ENCODE data around the gene COQ4. TPM values are rescaled to one million over a fixed set of nuclear protein-coding genes. Genes with fewer than 3 reads are reported as not detected.

COQ4 gene
- total RNA-seq, 1 donor from 2014 or later: 56.2 TPM

DNA sequence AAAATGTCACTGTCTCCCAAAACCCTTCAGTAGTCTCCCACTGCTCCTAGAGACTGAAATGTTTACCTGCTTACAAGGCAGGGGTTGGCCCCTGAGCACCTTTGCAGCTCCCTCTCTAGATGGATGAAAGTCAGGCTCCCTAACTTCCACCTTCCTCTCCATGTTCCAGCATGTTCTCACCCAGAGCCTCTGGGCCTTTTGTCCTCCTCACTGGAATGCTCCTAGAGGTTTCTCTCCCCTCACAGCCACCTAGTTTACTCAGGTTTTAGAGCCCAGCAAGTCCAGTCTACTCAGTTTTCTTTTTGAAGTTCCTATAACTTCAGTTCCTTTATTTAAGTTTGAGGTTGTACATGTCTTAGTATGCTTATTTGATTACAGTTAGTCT lies 47.7 kb downstream of the COQ4 start:
- no peak for DNase-seq (ENCODE audit: low spot score in 2 of 2, unreplicated experiment in 2 of 2)
- Mint-ChIP-seq H3K27ac (peak overlapping the region; percentile 99), H3K4me3 (peak overlapping the region; percentile 89), H3K36me3 (no peaks in the 10 kb centered on the region), H3K27me3 (ENCODE audit: low read depth) (no peaks in the 10 kb centered on the region), H3K9me3 (no peaks in the 10 kb centered on the region), H3K4me1 (peaks cover 32% of the 10 kb centered on the region)
- TF ChIP-seq, protein P1, sequence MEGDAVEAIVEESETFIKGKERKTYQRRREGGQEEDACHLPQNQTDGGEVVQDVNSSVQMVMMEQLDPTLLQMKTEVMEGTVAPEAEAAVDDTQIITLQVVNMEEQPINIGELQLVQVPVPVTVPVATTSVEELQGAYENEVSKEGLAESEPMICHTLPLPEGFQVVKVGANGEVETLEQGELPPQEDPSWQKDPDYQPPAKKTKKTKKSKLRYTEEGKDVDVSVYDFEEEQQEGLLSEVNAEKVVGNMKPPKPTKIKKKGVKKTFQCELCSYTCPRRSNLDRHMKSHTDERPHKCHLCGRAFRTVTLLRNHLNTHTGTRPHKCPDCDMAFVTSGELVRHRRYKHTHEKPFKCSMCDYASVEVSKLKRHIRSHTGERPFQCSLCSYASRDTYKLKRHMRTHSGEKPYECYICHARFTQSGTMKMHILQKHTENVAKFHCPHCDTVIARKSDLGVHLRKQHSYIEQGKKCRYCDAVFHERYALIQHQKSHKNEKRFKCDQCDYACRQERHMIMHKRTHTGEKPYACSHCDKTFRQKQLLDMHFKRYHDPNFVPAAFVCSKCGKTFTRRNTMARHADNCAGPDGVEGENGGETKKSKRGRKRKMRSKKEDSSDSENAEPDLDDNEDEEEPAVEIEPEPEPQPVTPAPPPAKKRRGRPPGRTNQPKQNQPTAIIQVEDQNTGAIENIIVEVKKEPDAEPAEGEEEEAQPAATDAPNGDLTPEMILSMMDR (IDR thresholded peaks at IDR 0.05; ENCODE audit: unreplicated experiment): no peak

DNA sequence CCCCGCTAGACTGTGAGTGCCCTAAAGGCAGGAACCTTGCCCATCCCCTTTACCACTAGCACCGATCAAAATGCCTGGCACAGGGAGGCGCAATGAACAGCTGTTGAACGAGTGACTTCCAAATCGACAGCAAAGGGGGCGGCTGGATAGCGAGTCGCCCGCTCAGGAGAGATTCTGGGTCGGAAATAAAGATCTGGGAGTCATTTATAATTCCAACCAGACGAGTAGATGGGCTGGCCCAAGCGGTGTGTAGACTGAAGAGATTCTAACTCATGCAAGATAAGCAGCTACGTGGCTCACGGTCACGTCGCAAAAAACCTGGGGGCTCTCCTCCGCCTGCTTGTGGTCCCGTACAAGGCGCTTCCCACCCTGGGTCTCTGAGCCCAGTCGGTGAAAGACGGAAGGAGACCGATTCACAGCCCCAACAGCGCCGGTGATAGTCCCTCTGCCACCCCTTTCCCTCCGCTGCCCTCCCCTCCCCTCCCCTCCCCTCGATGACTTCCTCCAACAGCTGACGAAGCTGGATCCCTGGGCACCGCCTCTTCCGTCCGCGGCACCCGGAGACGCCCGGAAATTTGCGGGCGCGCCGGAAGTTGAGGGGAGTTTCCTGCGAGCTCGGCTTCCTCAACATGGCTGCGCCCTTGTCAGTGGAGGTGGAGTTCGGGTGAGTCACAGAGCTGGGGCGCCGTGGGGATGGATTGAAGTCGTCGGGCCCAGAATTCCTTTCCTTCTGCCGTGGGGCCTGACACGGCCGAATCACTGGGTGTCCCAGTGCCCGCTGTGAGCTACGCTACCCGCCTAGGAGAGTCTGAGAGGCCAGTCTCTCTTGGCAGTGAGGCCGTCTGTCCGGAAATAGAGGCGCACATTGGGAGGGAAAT lies 48.4 kb downstream of the COQ4 start, which contains the start of gene URM1:
URM1 (plus strand) TSS at position 623 of the 878 bp plus-strand sequence; CDS start at position 630, 7 bp downstream.
- TF ChIP-seq, protein P1 (IDR thresholded peaks at IDR 0.05; ENCODE audit: unreplicated experiment): no peak
- Mint-ChIP-seq H3K4me1 (peaks cover 30% of the 10 kb centered on the region), H3K4me3 (peak within 1 kb of the TSS; percentile 89), H3K27ac (peak within 1 kb of the TSS; percentile 99), H3K27me3 (ENCODE audit: low read depth) (no peaks in the 10 kb centered on the region), H3K36me3 (no peaks in the 10 kb centered on the region), H3K9me3 (no peaks in the 10 kb centered on the region)
- peak; percentile 84 to 91 for DNase-seq (ENCODE audit: low spot score in 2 of 2, unreplicated experiment in 2 of 2)

DNA sequence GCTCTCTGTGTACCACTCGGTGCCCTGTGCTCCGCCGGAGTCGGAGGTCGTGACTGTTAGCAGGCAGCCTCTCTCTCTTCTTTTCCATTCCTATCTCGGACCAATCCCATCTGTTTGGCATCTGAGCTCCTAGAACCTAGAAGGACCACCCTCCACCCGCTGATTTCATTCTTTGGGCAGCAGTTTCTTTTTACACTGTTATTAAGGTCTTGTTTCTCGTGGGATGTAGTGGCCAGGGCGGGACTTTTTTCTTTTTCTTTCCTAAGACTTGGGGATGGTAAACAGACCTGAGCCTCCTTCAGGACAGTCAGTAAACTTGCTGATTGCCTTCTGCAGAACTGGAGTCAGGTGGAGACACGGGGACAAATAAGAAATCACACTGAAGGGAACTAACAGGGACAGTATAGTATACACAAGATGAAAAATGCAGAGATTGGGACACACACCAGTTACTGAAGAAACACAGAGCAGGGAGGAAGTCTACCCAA lies 49.0 kb downstream of the COQ4 start:
- Mint-ChIP-seq H3K9me3 (no peaks in the 10 kb centered on the region), H3K4me3 (peak overlapping the region; percentile 89), H3K27ac (peak overlapping the region; percentile 99), H3K4me1 (peaks cover 30% of the 10 kb centered on the region), H3K27me3 (ENCODE audit: low read depth) (no peaks in the 10 kb centered on the region), H3K36me3 (no peaks in the 10 kb centered on the region)
- TF ChIP-seq, protein P1 (IDR thresholded peaks at IDR 0.05; ENCODE audit: unreplicated experiment): no peak
- DNase-seq (ENCODE audit: low spot score in 2 of 2, unreplicated experiment in 2 of 2): no peak

DNA sequence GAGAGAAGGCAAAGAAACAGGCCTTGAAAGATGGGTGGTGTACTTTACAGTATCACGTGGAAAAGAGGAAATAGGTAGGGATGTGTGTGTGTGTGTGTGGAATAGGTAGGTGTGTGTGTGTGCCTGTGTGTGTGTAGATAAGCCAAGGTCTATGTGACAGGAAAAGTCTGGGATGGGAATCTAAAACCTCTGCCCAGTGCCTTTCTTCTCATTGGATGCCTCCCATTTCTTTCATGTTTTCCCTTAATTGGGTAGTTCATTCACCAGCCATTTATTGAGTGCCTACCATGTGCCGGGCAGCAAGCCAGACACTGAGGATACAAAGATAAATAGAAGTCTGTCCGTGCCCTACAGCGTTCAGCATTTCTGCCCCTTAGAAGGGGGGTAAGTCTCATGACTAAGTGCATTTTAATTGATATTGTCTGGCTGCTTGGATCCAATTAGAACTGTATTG lies 49.6 kb downstream of the COQ4 start:
- TF ChIP-seq, protein P1 (IDR thresholded peaks at IDR 0.05; ENCODE audit: unreplicated experiment): no peak
- Mint-ChIP-seq H3K27ac (peak overlapping the region; percentile 99), H3K36me3 (no peaks in the 10 kb centered on the region)

GRCh38 chr9:128372784-128373183 lies 50.1 kb downstream of the COQ4 start:
- Mint-ChIP-seq H3K9me3 (no peaks in the 10 kb centered on the region), H3K27me3 (ENCODE audit: low read depth) (no peaks in the 10 kb centered on the region), H3K27ac (peak overlapping the region; percentile 99), H3K4me3 (peak overlapping the region; percentile 89), H3K4me1 (peaks cover 30% of the 10 kb centered on the region), H3K36me3 (no peaks in the 10 kb centered on the region)
- TF ChIP-seq, protein P1 (IDR thresholded peaks at IDR 0.05; ENCODE audit: unreplicated experiment): no peak
- DNase-seq (ENCODE audit: low spot score in 2 of 2, unreplicated experiment in 2 of 2): no peak

More for the DNA sequence above, 49.6 kb downstream of the COQ4 start:
- H3K4me3 Mint-ChIP-seq: peak overlapping the region; percentile 89
- no peaks in the 10 kb centered on the region for H3K9me3 Mint-ChIP-seq
- DNase-seq (ENCODE audit: low spot score in 2 of 2, unreplicated experiment in 2 of 2): no peak
- H3K27me3 Mint-ChIP-seq (ENCODE audit: low read depth): no peaks in the 10 kb centered on the region
- peaks cover 30% of the 10 kb centered on the region for H3K4me1 Mint-ChIP-seq
